DMS 273 (cell line): Measurements from ENCODE around the gene PLA2G12B.

Source experiments
- DNase-seq: peaks from one replicate; lab custom pipeline; 2025; ENCODE audit not compliant: unreplicated experiment; lab: John Stamatoyannopoulos, UW

Gene PLA2G12B

DNA sequence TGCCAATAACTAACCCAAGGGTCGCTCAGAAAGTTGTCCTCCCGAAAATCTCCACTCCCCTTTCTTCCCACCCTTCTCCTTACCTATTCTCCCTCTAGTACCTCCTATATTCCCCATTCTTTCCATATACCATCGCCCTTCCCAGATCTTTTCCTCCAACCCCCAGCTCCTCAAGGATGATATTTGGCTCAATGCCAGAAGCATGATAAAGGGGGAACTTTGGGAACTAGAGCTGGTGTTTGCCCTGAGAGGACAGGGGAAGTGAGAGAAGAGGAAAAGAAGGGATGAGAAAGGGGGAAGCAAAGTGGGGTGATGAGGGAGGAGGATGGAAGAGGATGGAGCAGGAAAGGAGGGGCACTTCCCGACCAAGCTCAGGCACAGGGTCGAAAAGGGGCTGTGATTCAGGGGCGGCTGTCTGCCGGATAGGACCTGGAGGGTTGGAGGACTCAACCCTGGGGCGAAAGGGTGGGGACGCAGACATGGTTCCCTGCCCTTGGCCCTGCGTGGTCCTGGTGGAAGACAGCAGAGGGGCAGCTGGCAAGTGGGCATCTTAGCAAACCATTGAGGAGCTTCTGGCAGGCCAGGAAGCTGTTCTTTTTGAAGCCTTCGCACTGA lies 59.3 kb downstream of the PLA2G12B start:
- peak; percentile 3 for DNase-seq

DNA sequence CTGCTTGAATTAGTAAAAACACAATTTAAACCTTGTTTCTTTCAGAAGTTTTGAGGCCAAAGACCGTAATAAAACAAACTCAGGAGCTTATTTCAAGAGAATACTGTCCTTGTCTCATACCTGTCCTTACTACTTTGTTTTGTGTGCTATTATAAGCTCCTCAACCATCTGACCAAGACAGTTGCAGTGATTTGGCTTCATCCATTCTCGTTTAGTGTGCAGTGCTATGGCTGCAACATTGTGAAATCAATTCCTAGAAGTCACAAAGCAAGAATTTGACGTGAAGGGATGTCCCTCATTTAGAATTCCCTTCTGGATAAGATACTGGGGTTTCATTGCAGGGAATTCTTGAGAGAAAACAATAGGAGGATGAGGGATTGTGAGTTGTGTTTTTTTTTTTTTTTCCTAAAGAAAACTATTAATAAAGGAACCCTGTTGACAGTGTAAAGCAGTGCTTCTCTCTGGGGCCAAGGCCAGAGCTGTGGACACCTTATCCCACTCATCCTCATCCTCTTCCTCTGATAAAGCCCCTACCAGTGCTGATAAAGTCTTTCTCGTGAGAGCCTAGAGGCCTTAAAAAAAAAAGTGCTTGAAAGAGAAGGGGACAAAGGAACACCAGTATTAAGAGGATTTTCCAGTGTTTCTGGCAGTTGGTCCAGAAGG lies 61.3 kb downstream of the PLA2G12B start, which contains the start of gene OIT3:
Gene OIT3 (plus strand): TSS at position 604 of the 663 bp plus-strand sequence. CDS start 60 bp downstream, outside the sequence.
- DNase-seq, result no peak

DNA sequence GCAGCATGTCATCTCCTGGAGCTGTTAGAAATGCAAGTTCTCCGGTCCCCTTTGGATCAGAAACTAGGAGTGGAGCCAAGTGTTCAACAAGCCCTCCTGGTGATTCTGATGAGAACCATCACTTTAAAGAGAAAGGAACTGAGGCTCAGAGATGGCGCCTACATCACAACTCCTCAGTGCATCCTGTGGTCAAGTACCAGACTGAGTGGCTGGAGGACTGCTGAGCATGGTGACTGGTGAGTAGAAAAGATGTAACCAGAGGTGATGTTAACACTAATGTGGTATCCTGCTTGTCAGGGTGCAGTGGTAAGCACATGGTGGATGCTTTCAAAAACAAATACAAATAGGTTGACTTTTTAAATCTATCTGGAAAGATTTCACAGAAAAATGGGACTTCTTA lies 64.5 kb downstream of the PLA2G12B start:
- DNase-seq, result no peak

GRCh38 chr10:72889391-72889831 lies 65.2 kb downstream of the PLA2G12B start:
- DNase-seq, result peak; percentile 85

DNA sequence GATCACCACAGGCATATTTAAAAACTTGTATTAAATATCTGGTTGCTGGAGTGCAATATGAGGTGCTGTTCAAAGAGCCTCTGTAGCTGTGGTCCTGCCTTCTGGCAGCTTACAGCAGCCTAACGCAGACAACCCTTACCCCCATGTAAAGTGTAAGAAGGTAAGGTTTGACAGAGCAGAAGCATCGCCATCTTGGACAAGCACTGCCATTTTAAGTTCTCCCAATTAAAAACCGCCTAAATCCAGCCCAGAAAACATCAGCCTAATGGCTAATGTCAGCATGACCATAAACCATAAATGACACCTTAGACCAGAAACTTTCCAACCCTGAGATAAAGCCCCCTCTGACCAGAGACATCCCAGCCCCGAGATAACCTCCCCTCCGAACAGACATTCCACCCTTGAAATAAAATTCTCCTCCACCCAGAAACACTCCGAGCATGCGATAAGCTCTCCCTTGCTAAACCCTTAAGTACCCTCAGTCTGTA lies 66.4 kb downstream of the PLA2G12B start:
- no peak for DNase-seq

- DNase-seq, result no peak
Observed at GRCh38 chr10:72887043-72887442, 67.6 kb downstream of the PLA2G12B start.

GRCh38 chr10:72886621-72887020 lies 68.0 kb downstream of the PLA2G12B start:
- no peak for DNase-seq

- no peak for DNase-seq
Observed at GRCh38 chr10:72885953-72886352, 68.7 kb downstream of the PLA2G12B start.
